GM12878 (cell line): ENCODE data around the gene PCBD1. TPM values are rescaled to one million over a fixed set of nuclear protein-coding genes. Genes with fewer than 3 reads are reported as not detected.

Experiments used
- ELK1 ChIP-seq: IDR thresholded peaks from 2 replicates; pipeline ENCODE4 v1.6.1; 2012; ENCODE audit warnings: low read depth, low read length, improper control_type of control experiment
- ETV6 ChIP-seq, 2 experiments: fragments of 450-650 bp in 1 of 2; IDR thresholded peaks in 1 of 2; conservative IDR thresholded peaks in 1 of 2; 2 replicates each; pipeline ENCODE4 v1.6.1; 2014; ENCODE audit warnings: antibody characterized with exemption in 1 of 2, borderline replicate concordance in 1 of 2, low read depth in 1 of 2, mild to moderate bottlenecking in 1 of 2, moderate library complexity in 1 of 2
- MTA3 ChIP-seq: IDR thresholded peaks from 2 replicates; pipeline ENCODE4 v1.6.1; 2012; ENCODE audit warnings: low read length, inconsistent platforms, borderline replicate concordance
- RAD51 ChIP-seq: fragments of 450-650 bp; IDR thresholded peaks from 2 replicates; pipeline ENCODE4 v1.6.1; 2016; ENCODE audit warnings: moderate library complexity, mild to moderate bottlenecking, inconsistent platforms
- RB1 ChIP-seq: fragments of 450-650 bp; formaldehyde crosslinking; IDR thresholded peaks from 2 replicates; pipeline ENCODE4 v1.6.1; 2017; ENCODE audit warnings: mild to moderate bottlenecking, borderline replicate concordance
- RUNX3 ChIP-seq: IDR thresholded peaks from 2 replicates; pipeline ENCODE4 v1.6.1; 2012; ENCODE audit warnings: low read length, inconsistent platforms
- SMAD1 ChIP-seq: fragments of 450-650 bp; IDR thresholded peaks from 2 replicates; pipeline ENCODE4 v1.6.1; 2018; ENCODE audit warnings: mild to moderate bottlenecking, low read depth; ENCODE audit not compliant: partially characterized antibody
- TBL1XR1 ChIP-seq: IDR thresholded peaks from 2 replicates; pipeline ENCODE4 v1.6.1; 2012; ENCODE audit warnings: low read depth, low read length, improper control_type of control experiment
- ZZZ3 ChIP-seq: IDR thresholded peaks from 2 replicates; pipeline ENCODE4 v1.6.1; 2011; ENCODE audit warnings: low read depth; ENCODE audit not compliant: control insufficient read depth, insufficient read length
- polyA plus RNA-seq, 11 experiments: library from polyadenylated mRNA; depleted of rRNA in 4 of 11; unstranded in 6 of 11; stranded (reverse) in 5 of 11; fragments of >200 nt; fragmentation: Nextera tagmentation in 4 of 11; fragmentation: Illumina TruSeq in 1 of 11; extraction: Ambion mirVana in 4 of 11; extraction: Trizol in 1 of 11; gene quantifications; 1 replicate in 1 of 11; 2 replicates in 10 of 11; pipeline versions ENCODE4 v1.2.1 to v1.2.3, GENCODE V29; 2011 to 2016; ENCODE audit warnings: inconsistent platforms in 2 of 11, missing spikeins in 2 of 11, low read depth in 1 of 11
- total RNA-seq, 4 experiments: library from RNA; depleted of rRNA in 3 of 4; stranded (reverse); fragments of >200 nt in 3 of 4; fragmentation: Illumina TruSeq in 1 of 4; extraction: Trizol in 1 of 4; gene quantifications; 2 replicates each; pipeline versions ENCODE4 v1.2.1 to v1.2.3, GENCODE V29; 2013 to 2021
- TF ChIP-seq, protein P1 (sequence below): fragments of 450-650 bp; IDR thresholded peaks from 2 replicates; pipeline ENCODE4 v1.6.1; 2017; ENCODE audit warnings: borderline replicate concordance
- TF ChIP-seq, protein P2 (sequence below): IDR thresholded peaks from 2 replicates; pipeline ENCODE4 v1.6.1; 2012; ENCODE audit warnings: mild to moderate bottlenecking, low read depth, low read length
- TF ChIP-seq, protein P3 (sequence below): fragments of 450-650 bp; IDR thresholded peaks from 2 replicates; pipeline ENCODE4 v1.6.1; 2014; ENCODE audit warnings: mild to moderate bottlenecking

Gene PCBD1
- total and polyA plus RNA-seq, 10 of the 15 experiments (the other 5 are each of a cell fraction or from before 2014, with no cell fraction given): 5.6 to 66.8 (median 34.2) TPM

- TF ChIP-seq, protein P1, sequence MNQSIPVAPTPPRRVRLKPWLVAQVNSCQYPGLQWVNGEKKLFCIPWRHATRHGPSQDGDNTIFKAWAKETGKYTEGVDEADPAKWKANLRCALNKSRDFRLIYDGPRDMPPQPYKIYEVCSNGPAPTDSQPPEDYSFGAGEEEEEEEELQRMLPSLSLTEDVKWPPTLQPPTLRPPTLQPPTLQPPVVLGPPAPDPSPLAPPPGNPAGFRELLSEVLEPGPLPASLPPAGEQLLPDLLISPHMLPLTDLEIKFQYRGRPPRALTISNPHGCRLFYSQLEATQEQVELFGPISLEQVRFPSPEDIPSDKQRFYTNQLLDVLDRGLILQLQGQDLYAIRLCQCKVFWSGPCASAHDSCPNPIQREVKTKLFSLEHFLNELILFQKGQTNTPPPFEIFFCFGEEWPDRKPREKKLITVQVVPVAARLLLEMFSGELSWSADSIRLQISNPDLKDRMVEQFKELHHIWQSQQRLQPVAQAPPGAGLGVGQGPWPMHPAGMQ: no peak
- TF ChIP-seq, protein P2, sequence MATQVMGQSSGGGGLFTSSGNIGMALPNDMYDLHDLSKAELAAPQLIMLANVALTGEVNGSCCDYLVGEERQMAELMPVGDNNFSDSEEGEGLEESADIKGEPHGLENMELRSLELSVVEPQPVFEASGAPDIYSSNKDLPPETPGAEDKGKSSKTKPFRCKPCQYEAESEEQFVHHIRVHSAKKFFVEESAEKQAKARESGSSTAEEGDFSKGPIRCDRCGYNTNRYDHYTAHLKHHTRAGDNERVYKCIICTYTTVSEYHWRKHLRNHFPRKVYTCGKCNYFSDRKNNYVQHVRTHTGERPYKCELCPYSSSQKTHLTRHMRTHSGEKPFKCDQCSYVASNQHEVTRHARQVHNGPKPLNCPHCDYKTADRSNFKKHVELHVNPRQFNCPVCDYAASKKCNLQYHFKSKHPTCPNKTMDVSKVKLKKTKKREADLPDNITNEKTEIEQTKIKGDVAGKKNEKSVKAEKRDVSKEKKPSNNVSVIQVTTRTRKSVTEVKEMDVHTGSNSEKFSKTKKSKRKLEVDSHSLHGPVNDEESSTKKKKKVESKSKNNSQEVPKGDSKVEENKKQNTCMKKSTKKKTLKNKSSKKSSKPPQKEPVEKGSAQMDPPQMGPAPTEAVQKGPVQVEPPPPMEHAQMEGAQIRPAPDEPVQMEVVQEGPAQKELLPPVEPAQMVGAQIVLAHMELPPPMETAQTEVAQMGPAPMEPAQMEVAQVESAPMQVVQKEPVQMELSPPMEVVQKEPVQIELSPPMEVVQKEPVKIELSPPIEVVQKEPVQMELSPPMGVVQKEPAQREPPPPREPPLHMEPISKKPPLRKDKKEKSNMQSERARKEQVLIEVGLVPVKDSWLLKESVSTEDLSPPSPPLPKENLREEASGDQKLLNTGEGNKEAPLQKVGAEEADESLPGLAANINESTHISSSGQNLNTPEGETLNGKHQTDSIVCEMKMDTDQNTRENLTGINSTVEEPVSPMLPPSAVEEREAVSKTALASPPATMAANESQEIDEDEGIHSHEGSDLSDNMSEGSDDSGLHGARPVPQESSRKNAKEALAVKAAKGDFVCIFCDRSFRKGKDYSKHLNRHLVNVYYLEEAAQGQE: no peak
- no peak for TF ChIP-seq MTA3
- no peak for TF ChIP-seq RB1
- TF ChIP-seq RUNX3: no peak
- no peak for TF ChIP-seq RAD51
- no peak for TF ChIP-seq ZZZ3
- TF ChIP-seq TBL1XR1: no peak
- no peak for TF ChIP-seq ETV6 (conservative IDR thresholded peaks at IDR 0.05 in 1 of 2, IDR thresholded peaks at IDR 0.05 in 1 of 2; ENCODE audit: borderline replicate concordance in 1 of 2, low read depth in 1 of 2)
- TF ChIP-seq, protein P3, sequence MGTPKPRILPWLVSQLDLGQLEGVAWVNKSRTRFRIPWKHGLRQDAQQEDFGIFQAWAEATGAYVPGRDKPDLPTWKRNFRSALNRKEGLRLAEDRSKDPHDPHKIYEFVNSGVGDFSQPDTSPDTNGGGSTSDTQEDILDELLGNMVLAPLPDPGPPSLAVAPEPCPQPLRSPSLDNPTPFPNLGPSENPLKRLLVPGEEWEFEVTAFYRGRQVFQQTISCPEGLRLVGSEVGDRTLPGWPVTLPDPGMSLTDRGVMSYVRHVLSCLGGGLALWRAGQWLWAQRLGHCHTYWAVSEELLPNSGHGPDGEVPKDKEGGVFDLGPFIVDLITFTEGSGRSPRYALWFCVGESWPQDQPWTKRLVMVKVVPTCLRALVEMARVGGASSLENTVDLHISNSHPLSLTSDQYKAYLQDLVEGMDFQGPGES: no peak
- no peak for TF ChIP-seq SMAD1
- TF ChIP-seq ELK1: no peak
- TF ChIP-seq, all 136 proteins: peak for 0
These were observed 27.9 kb upstream of the PCBD1 start (continued) for GRCh38 chr10:70916241-70916640.
